HG02678 (cell line): ENCODE data around the gene SNTG2.

Experiments
- ATAC-seq: cut with Tn5 transposase; IDR thresholded peaks from one replicate; pipeline ENCODE4 v1.9.1; 2021; ENCODE audit warnings: mild to moderate bottlenecking, moderate library complexity; ENCODE audit not compliant: unreplicated experiment

Gene SNTG2

DNA sequence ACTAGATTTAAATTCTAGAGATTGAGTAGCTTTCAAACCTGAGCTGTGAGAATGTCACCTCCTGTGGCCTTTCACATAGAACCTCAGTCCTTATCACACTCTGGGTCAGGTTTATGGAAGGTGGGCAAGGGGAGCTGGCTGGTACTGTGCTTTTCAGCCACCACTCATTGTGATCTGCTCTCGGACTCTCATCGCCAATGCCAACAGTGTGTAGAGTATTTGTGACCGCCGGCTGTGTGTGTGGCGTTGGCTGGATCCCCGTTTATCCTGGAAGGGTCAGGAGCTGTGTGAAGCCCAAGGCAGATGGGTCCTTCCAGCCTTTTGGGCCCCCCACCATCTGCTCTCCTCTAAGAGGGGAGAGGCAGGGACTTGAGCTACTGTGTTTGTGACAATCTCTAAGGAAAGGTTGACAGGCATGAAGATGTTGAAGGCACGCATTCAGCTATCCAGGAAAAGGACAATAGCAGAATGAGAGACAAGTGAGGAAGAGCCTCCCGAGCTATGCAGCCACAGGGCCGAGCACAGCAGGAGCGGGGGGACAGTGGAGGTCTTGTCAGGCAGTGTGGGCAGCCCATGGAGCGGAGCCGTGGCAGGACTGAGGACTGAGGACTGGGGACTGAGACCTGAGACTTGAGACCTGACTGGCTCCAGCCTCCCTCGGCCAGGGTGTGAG is 355.5 kb downstream of the SNTG2 start:
- no peak for ATAC-seq

DNA sequence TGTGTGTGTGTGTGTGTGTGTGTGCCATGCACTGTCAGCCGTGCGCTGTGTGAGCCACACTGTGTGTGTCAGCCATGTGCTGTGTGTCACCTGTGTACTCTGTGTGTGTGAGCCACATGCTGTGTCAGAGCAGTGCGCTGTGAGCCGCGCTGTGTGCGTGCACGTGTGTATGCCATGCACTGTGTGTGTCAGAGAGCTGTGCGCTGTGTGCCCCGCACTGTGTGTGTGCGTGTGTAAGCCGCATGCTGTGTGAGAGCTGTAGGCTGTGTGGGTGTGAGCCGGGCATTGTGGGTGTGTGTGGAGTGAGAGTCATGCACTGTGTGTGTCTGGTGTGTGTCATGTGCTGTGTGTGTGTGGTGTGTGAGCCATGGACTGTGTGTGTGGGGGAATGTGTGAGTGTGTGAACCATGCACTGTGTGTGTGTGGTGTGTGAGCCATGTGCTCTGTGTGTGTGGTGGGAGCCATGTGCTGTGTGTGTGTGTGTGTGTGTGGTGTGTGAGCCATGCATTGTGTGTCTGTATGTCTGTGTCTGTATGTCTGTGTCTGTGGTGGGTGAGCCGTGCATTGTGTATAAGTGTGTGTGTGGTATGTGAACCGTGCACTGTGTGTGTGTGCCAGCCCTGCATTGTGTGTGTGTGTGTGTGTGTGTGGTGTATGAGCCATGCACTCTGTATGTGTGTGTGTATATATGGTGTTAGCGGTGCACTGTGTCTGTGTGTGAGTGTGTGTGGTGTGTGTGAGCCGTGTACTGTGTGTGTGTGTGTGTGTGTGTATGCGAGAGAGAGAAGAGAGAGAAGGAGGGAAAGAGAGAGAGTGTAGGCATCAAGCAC is 356.3 kb downstream of the SNTG2 start:
- ATAC-seq: no peak

GRCh38 chr2:1307670-1308069 is 357.0 kb downstream of the SNTG2 start:
- ATAC-seq: no peak

GRCh38 chr2:1308678-1309077 is 358.0 kb downstream of the SNTG2 start:
- no peak for ATAC-seq

GRCh38 chr2:1309507-1309906 is 358.9 kb downstream of the SNTG2 start:
- ATAC-seq: no peak

DNA sequence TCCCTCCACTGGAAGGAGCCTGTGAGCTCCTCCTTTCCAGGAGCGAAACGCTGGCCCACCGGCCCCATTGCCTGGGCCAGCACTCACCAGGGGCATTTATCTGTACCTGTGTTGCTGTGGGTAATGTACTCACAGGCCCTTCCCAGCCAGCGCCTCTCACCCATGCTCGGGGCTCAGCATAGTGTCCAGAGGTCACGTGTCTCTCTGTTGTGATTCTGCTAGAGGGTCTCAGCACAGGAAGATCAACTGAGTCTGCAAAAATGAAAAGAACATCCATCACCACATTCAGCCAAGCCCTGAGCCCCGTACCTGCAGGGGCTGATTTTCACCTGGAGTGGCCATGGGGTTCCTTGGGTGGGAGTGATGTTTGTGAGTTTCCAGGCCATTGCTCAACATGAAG is 359.6 kb downstream of the SNTG2 start:
- ATAC-seq: no peak

DNA sequence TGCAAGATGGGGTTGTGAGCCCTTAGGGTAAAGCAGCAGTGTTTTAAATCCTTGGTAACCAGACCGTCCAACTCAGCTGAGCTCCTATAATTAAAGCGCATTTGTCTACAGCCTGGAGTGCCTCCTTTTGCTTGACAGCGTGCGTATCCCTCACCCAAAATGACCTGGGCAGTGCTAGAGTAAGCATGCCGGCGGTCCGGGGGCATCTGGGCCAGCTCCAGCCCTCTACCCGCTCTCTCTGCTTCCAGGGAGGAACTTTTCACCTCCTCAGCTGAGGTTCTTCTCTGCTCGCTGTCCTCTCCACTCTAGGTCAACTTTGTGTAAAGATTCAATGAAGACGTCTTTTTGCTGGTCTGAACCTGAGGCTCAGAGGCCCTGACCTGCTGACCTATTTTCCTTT is 360.2 kb downstream of the SNTG2 start:
- ATAC-seq: no peak

- ATAC-seq: no peak
Observed at GRCh38 chr2:1313240-1313924, 362.7 kb downstream of the SNTG2 start.

DNA sequence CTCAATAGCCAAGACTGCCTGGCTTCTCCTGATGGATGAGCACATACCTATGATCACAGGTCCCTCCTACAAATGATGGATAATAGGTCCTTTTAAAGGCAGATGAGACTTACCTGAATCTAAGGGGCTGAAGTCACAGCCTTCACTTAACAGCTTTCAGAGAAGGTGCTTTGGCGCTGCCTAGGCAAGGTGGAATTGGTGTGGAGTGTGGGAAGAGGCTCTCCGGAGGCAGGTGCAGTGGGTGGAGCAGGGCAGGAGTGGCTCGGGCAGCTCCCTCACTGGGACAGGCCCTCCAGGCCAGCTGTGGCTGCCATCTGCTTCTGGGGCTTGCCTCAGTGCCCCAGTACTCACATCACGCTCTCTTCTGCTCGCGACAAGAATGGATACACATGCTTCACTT is 363.6 kb downstream of the SNTG2 start:
- no peak for ATAC-seq

GRCh38 chr2:1318366-1319009 is 367.8 kb downstream of the SNTG2 start:
- ATAC-seq: no peak

- ATAC-seq: no peak
Observed at GRCh38 chr2:1319393-1319792, 368.7 kb downstream of the SNTG2 start.

DNA sequence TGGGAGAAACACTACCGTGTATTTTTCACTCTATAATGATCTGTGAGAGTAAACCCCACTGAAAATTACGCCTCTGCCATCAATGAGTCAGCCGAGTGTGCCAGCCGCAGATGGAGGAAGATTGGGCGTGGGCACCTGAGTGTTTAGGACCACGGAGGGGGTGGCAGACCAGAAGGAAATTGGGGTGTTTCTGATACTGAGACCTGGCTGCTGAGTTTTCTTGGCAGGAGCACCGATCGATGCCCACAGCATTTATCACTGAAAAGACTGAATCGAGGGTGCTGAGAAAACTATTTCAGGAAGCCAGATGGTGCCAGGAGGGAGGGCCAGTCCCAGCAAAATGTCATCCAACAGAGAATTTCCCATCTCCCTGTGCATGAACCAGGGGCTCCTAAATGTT is 370.7 kb downstream of the SNTG2 start:
- ATAC-seq: no peak

- no peak for ATAC-seq
Observed at GRCh38 chr2:1324884-1325283, 374.2 kb downstream of the SNTG2 start.

DNA sequence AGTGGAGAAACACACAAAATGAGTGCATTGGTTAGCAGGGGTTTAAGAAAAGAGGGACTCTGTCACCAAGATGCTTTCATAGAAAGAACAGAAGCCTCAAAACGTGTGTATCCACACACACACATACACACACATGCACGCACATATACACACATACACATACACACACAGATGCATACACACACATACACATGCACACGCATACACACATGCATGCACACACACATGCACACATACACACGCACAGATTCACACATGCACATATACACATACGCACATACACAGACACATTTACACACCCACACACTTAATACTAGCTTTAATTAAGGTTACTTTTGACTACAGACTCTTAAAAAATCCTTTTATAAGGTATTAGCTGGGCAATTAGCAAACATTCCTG is 378.0 kb downstream of the SNTG2 start:
- ATAC-seq: no peak

- ATAC-seq: no peak
Observed at GRCh38 chr2:1339388-1340140, 388.9 kb downstream of the SNTG2 start.

GRCh38 chr2:1340141-1340512 is 389.5 kb downstream of the SNTG2 start:
- ATAC-seq: no peak

GRCh38 chr2:1341404-1342120 is 390.9 kb downstream of the SNTG2 start:
- ATAC-seq: no peak

GRCh38 chr2:1348789-1349188 is 398.1 kb downstream of the SNTG2 start:
- ATAC-seq: no peak

DNA sequence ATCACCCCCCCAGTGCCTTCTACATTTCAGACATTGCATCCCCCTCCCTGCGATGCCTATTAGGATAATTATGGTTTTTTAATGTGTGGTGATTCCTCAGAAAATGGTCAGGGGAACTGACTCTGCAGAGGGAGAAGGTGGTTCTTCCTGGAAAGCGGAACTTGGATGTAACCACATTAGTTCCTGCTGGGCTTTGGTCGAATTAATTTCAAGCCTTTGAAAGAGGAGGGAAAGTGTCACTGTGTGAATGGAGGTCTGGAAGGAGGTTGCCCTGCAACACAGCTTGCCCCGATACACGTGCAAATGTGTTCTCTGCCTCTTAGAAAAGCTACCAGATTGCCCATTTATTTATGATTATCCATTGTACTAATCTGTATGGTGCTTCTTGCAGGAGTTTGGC is 399.5 kb downstream of the SNTG2 start:
- ATAC-seq: no peak

- no peak for ATAC-seq
Observed at GRCh38 chr2:1353124-1353523, 402.5 kb downstream of the SNTG2 start.
